Measurements from ENCODE around the gene DGKA.
"Not testable (repeated sequence)": the region's sequence is repeated elsewhere in the genome, so short reads cannot be mapped to it uniquely, and the experiment has no call there.

Gene DGKA

GRCh38 chr12:55972911-55973598, 42.1 kb downstream of the DGKA start:
- POLR2A ChIA-PET = interaction anchor here (0.8 to 1.9 kb wide), 5 partner anchors 10 to 131 kb away, joined by 3 to 10 read pairs (median 3); partner anchors contain the start of gene PA2G4
- H3K4me1 ChIP-seq (ENCODE audit: control extremely low read depth in 1 of 4, control insufficient read depth in 4 of 4, insufficient read depth in 4 of 4, low read length in 3 of 4) = peaks cover 14 to 36% (median 21%) of the 10 kb centered on the region in 4 experiments

GRCh38 chr12:55973599-55974307, 42.8 kb downstream of the DGKA start, which contains the start of gene RAB5B:
TSS of gene RAB5B (plus strand) at chr12:55974078. CDS start at chr12:55986961, 12,883 bp downstream.
- ChIA-PET CTCF (interaction anchor here (0.8 to 2.0 kb wide), 12 partner anchors 9 to 129 kb away, joined by 3 to 9 read pairs (median 4); no protein-coding TSS in a partner anchor), POLR2A (interaction anchor here (0.6 to 1.9 kb wide), 8 partner anchors 9 to 228 kb away, joined by 3 to 10 read pairs (median 3); partner anchors contain the start of gene PA2G4)
- Histone ChIP-seq H3K4me1 (ENCODE audit: control extremely low read depth in 1 of 4, control insufficient read depth in 4 of 4, insufficient read depth in 4 of 4, low read length in 3 of 4) (peaks cover 14 to 35% (median 20%) of the 10 kb centered on the region in 4 experiments), H3K4me3 (ENCODE audit: control insufficient read depth in 1 of 7, extremely low read depth in 1 of 7, insufficient read depth in 4 of 7, low read depth in 2 of 7, low read length in 6 of 7) (peak within 1 kb of the TSS; percentile 89 to 100 (median 94)), H3K36me3 (ENCODE audit: control insufficient read depth in 4 of 4, insufficient read depth in 4 of 4, low read length in 3 of 4) (peaks cover 5 to 39% (median 11%) of the 10 kb centered on the region in 4 experiments), H3K9me3 (ENCODE audit: control extremely low read depth in 1 of 5, control insufficient read depth in 4 of 5, insufficient read depth in 2 of 5, low read depth in 1 of 5, low read length in 4 of 5) (no peaks in the 10 kb centered on the region), H3K27me3 (replicated peaks in 2 of 5; ENCODE audit: control insufficient read depth in 4 of 5, insufficient read depth in 5 of 5, low read length in 4 of 5) (no peaks in the 10 kb centered on the region), H3K27ac (ENCODE audit: insufficient read depth in 1 of 2, low read depth in 1 of 2, low read length in 2 of 2, poor library complexity in 1 of 2, severe bottlenecking in 2 of 2) (peak within 1 kb of the TSS; percentile 79 to 93)
- under 1% methylated on average over 27 of the region's 39 CpGs for WGBS (ENCODE audit: insufficient coverage)
- peak; percentile 100 for DNase-seq

More at GRCh38 chr12:55972911-55973598, 42.1 kb downstream of the DGKA start:
- WGBS (ENCODE audit: insufficient coverage) = under 1% methylated on average over 16 of the region's 18 CpGs
- CTCF ChIA-PET = interaction anchor here (0.9 to 2.0 kb wide), 8 partner anchors 11 to 58 kb away, joined by 3 to 9 read pairs (median 6); no protein-coding TSS in a partner anchor
- H3K27me3 ChIP-seq (replicated peaks in 2 of 5; ENCODE audit: control insufficient read depth in 4 of 5, insufficient read depth in 5 of 5, low read length in 4 of 5) = no peaks in the 10 kb centered on the region
- H3K4me3 ChIP-seq (ENCODE audit: control insufficient read depth in 1 of 7, extremely low read depth in 1 of 7, insufficient read depth in 4 of 7, low read depth in 2 of 7, low read length in 6 of 7) = peak overlapping the region; percentile 35 to 97 (median 90)
- H3K9me3 ChIP-seq (ENCODE audit: control extremely low read depth in 1 of 5, control insufficient read depth in 4 of 5, insufficient read depth in 2 of 5, low read depth in 1 of 5, low read length in 4 of 5) = no peaks in the 10 kb centered on the region
- H3K36me3 ChIP-seq (ENCODE audit: control insufficient read depth in 4 of 4, insufficient read depth in 4 of 4, low read length in 3 of 4) = peaks cover 5 to 46% (median 9%) of the 10 kb centered on the region in 4 experiments
- peak overlapping the region; percentile 76 to 93 for H3K27ac ChIP-seq (ENCODE audit: insufficient read depth in 1 of 2, low read depth in 1 of 2, low read length in 2 of 2, poor library complexity in 1 of 2, severe bottlenecking in 2 of 2)
- peak in 2 of 3 donors; percentile 64 to 79 for DNase-seq

- peak overlapping the region; percentile 89 to 100 (median 94) for H3K4me3 ChIP-seq (ENCODE audit: control insufficient read depth in 1 of 7, extremely low read depth in 1 of 7, insufficient read depth in 4 of 7, low read depth in 2 of 7, low read length in 6 of 7)
- H3K36me3 ChIP-seq (ENCODE audit: control insufficient read depth in 4 of 4, insufficient read depth in 4 of 4, low read length in 3 of 4) = peaks cover 5 to 34% (median 13%) of the 10 kb centered on the region in 4 experiments
- CTCF ChIA-PET = interaction anchor here (0.8 to 2.0 kb wide), 14 partner anchors 8 to 234 kb away, joined by 3 to 9 read pairs (median 3); no protein-coding TSS in a partner anchor
- H3K9me3 ChIP-seq (ENCODE audit: control extremely low read depth in 1 of 5, control insufficient read depth in 4 of 5, insufficient read depth in 2 of 5, low read depth in 1 of 5, low read length in 4 of 5) = no peaks in the 10 kb centered on the region
- DNase-seq = peak in 2 of 3 donors; percentile 46 to 54
- WGBS (ENCODE audit: insufficient coverage) = 0% methylated on average over 15 of the region's 15 CpGs
- peaks cover 14 to 35% (median 20%) of the 10 kb centered on the region in 4 experiments for H3K4me1 ChIP-seq (ENCODE audit: control extremely low read depth in 1 of 4, control insufficient read depth in 4 of 4, insufficient read depth in 4 of 4, low read length in 3 of 4)
- POLR2A ChIA-PET = interaction anchor here (0.6 to 1.9 kb wide), 7 partner anchors 8 to 229 kb away, joined by 3 to 10 read pairs (median 3); no protein-coding TSS in a partner anchor
- no peaks in the 10 kb centered on the region for H3K27me3 ChIP-seq (replicated peaks in 2 of 5; ENCODE audit: control insufficient read depth in 4 of 5, insufficient read depth in 5 of 5, low read length in 4 of 5)
- H3K27ac ChIP-seq (ENCODE audit: insufficient read depth in 1 of 2, low read depth in 1 of 2, low read length in 2 of 2, poor library complexity in 1 of 2, severe bottlenecking in 2 of 2) = peak overlapping the region; percentile 79 to 92
These were observed 43.4 kb downstream of the DGKA start for GRCh38 chr12:55974308-55974730.

- CTCF ChIA-PET = interaction anchor here (1.0 kb wide), 1 partner anchor 19 kb away, joined by 3 read pairs; no protein-coding TSS in a partner anchor
- POLR2A ChIA-PET = no interaction called here
- 100% methylated on average over 7 of the region's 7 CpGs for WGBS (ENCODE audit: insufficient coverage)
- DNase-seq = no peak
- Histone ChIP-seq H3K36me3 (ENCODE audit: control insufficient read depth in 4 of 4, insufficient read depth in 4 of 4, low read length in 3 of 4) (peaks cover 4 to 16% (median 12%) of the 10 kb centered on the region in 4 experiments), H3K27ac (ENCODE audit: insufficient read depth in 1 of 2, low read depth in 1 of 2, low read length in 2 of 2, poor library complexity in 1 of 2, severe bottlenecking in 2 of 2) (no peak overlapping the region), H3K4me3 (ENCODE audit: control insufficient read depth in 1 of 7, extremely low read depth in 1 of 7, insufficient read depth in 4 of 7, low read depth in 2 of 7, low read length in 6 of 7) (no peak overlapping the region), H3K4me1 (ENCODE audit: control extremely low read depth in 1 of 4, control insufficient read depth in 4 of 4, insufficient read depth in 4 of 4, low read length in 3 of 4) (peaks cover 7 to 40% (median 13%) of the 10 kb centered on the region in 4 experiments), H3K9me3 (ENCODE audit: control extremely low read depth in 1 of 5, control insufficient read depth in 4 of 5, insufficient read depth in 2 of 5, low read depth in 1 of 5, low read length in 4 of 5) (no peaks in the 10 kb centered on the region), H3K27me3 (replicated peaks in 2 of 5; ENCODE audit: control insufficient read depth in 4 of 5, insufficient read depth in 5 of 5, low read length in 4 of 5) (no peaks in the 10 kb centered on the region)
These were observed 47.4 kb downstream of the DGKA start for GRCh38 chr12:55978393-55978792.

GRCh38 chr12:55979069-55979468, 48.1 kb downstream of the DGKA start:
- ChIA-PET POLR2A (no interaction called here), CTCF (interaction anchor here (8.3 kb wide), 1 partner anchor 14 kb away, joined by 70 read pairs; no protein-coding TSS in a partner anchor)

GRCh38 chr12:55981882-55982281, 50.9 kb downstream of the DGKA start:
- WGBS (ENCODE audit: insufficient coverage) = no CpG with 5 or more reads among the region's 5 CpGs

More at GRCh38 chr12:55979069-55979468, 48.1 kb downstream of the DGKA start:
- WGBS (ENCODE audit: insufficient coverage) = 100% methylated on average over 1 of the region's 3 CpGs
- Histone ChIP-seq H3K4me3 (ENCODE audit: control insufficient read depth in 1 of 7, extremely low read depth in 1 of 7, insufficient read depth in 4 of 7, low read depth in 2 of 7, low read length in 6 of 7) (no peak overlapping the region), H3K27me3 (replicated peaks in 2 of 5; ENCODE audit: control insufficient read depth in 4 of 5, insufficient read depth in 5 of 5, low read length in 4 of 5) (no peaks in the 10 kb centered on the region), H3K4me1 (ENCODE audit: control extremely low read depth in 1 of 4, control insufficient read depth in 4 of 4, insufficient read depth in 4 of 4, low read length in 3 of 4) (peaks cover 8 to 44% (median 16%) of the 10 kb centered on the region in 4 experiments), H3K9me3 (ENCODE audit: control extremely low read depth in 1 of 5, control insufficient read depth in 4 of 5, insufficient read depth in 2 of 5, low read depth in 1 of 5, low read length in 4 of 5) (no peaks in the 10 kb centered on the region), H3K36me3 (ENCODE audit: control insufficient read depth in 4 of 4, insufficient read depth in 4 of 4, low read length in 3 of 4) (peaks cover 4 to 16% (median 12%) of the 10 kb centered on the region in 4 experiments), H3K27ac (ENCODE audit: insufficient read depth in 1 of 2, low read depth in 1 of 2, low read length in 2 of 2, poor library complexity in 1 of 2, severe bottlenecking in 2 of 2) (no peak overlapping the region)
- DNase-seq = no peak

More at GRCh38 chr12:55981882-55982281, 50.9 kb downstream of the DGKA start:
- not testable (repeated sequence) for H3K4me3 ChIP-seq (ENCODE audit: control insufficient read depth in 1 of 7, extremely low read depth in 1 of 7, insufficient read depth in 4 of 7, low read depth in 2 of 7, low read length in 6 of 7); DNase-seq; H3K9me3 ChIP-seq (ENCODE audit: control extremely low read depth in 1 of 5, control insufficient read depth in 4 of 5, insufficient read depth in 2 of 5, low read depth in 1 of 5, low read length in 4 of 5); H3K27ac ChIP-seq (ENCODE audit: insufficient read depth in 1 of 2, low read depth in 1 of 2, low read length in 2 of 2, poor library complexity in 1 of 2, severe bottlenecking in 2 of 2); H3K27me3 ChIP-seq (replicated peaks in 2 of 5; ENCODE audit: control insufficient read depth in 4 of 5, insufficient read depth in 5 of 5, low read length in 4 of 5)
- Histone ChIP-seq H3K36me3 (ENCODE audit: control insufficient read depth in 4 of 4, insufficient read depth in 4 of 4, low read length in 3 of 4) (peaks cover 10 to 32% (median 19%) of the 10 kb centered on the region in 4 experiments), H3K4me1 (ENCODE audit: control extremely low read depth in 1 of 4, control insufficient read depth in 4 of 4, insufficient read depth in 4 of 4, low read length in 3 of 4) (peaks cover 2 to 33% (median 5%) of the 10 kb centered on the region in 4 experiments)
- POLR2A ChIA-PET = interaction anchor here (0.5 to 0.6 kb wide), 2 partner anchors 30 to 242 kb away, joined by 3 to 8 read pairs; no protein-coding TSS in a partner anchor
- CTCF ChIA-PET = interaction anchor here (1.0 to 8.3 kb wide), 6 partner anchors 8 to 59 kb away, joined by 3 to 70 read pairs (median 6); partner anchors contain the start of gene RAB5B

Measured in common myeloid progenitor, CD34-positive (primary cell).